ENCODE results near the gene RSF1.
"Not testable (repeated sequence)": the region's sequence is repeated elsewhere in the genome, so short reads cannot be mapped to it uniquely, and the experiment has no call there.

Gene RSF1, protein sequence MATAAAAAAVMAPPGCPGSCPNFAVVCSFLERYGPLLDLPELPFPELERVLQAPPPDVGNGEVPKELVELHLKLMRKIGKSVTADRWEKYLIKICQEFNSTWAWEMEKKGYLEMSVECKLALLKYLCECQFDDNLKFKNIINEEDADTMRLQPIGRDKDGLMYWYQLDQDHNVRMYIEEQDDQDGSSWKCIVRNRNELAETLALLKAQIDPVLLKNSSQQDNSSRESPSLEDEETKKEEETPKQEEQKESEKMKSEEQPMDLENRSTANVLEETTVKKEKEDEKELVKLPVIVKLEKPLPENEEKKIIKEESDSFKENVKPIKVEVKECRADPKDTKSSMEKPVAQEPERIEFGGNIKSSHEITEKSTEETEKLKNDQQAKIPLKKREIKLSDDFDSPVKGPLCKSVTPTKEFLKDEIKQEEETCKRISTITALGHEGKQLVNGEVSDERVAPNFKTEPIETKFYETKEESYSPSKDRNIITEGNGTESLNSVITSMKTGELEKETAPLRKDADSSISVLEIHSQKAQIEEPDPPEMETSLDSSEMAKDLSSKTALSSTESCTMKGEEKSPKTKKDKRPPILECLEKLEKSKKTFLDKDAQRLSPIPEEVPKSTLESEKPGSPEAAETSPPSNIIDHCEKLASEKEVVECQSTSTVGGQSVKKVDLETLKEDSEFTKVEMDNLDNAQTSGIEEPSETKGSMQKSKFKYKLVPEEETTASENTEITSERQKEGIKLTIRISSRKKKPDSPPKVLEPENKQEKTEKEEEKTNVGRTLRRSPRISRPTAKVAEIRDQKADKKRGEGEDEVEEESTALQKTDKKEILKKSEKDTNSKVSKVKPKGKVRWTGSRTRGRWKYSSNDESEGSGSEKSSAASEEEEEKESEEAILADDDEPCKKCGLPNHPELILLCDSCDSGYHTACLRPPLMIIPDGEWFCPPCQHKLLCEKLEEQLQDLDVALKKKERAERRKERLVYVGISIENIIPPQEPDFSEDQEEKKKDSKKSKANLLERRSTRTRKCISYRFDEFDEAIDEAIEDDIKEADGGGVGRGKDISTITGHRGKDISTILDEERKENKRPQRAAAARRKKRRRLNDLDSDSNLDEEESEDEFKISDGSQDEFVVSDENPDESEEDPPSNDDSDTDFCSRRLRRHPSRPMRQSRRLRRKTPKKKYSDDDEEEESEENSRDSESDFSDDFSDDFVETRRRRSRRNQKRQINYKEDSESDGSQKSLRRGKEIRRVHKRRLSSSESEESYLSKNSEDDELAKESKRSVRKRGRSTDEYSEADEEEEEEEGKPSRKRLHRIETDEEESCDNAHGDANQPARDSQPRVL (N-terminal part only)

DNA sequence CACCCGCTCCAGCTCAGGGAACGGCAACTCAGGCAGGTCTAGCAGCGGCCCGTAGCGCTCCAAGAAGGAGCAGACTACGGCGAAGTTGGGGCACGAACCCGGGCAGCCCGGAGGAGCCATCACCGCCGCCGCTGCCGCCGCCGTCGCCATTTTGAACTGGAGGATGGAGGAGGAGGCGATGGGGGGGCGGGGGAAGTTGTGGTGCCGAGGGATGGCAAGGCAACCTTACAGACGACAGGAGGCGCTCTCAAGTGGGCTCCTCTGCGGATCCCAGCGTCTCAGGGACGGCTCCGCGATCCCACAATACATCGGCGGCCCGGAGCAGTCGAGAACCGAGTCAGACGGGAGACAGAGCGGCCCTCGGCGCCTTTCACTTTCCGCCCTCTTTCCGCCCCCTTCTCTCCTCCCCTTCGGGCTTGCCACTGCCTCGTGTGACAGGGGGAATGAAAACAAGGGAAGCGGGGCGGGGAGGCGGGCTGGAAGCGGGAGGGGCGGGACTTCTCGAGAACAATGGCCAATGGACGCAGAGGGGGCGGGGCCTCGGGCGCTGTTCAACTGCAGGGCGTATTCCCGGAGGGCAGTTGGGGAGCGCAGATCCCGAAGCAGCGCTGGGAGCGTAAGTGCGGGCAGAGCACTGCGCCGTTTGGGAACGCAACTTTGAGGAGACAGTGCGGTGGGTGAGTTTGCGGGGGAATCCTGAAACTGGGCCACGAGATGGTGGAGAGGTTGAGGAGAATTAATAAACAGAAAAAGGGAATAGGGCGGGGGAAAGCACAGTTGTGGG lies at the start of gene RSF1, which contains the start of gene AAMDC:
TSS of gene RSF1 (minus strand) at position 158 of the 784 bp plus-strand sequence. CDS start at position 150, 8 bp downstream.
TSS of gene AAMDC (plus strand) at position 580 of the 784 bp plus-strand sequence. CDS start 21,353 bp downstream, outside the sequence.
- DNase-seq (peak; percentile 96 to 98), ATAC-seq (peak; percentile 95)
- no peaks in the 10 kb centered on the region for H3K27me3 Mint-ChIP-seq
- H3K4me1 Mint-ChIP-seq, result peaks cover 29% of the 10 kb centered on the region
- H3K9me3 Mint-ChIP-seq, result no peaks in the 10 kb centered on the region
- peak within 1 kb of the TSS; percentile 99 to 100 for H3K27ac Mint-ChIP-seq
- peak within 1 kb of the TSS; percentile 97 to 100 for H3K4me3 Mint-ChIP-seq

DNA sequence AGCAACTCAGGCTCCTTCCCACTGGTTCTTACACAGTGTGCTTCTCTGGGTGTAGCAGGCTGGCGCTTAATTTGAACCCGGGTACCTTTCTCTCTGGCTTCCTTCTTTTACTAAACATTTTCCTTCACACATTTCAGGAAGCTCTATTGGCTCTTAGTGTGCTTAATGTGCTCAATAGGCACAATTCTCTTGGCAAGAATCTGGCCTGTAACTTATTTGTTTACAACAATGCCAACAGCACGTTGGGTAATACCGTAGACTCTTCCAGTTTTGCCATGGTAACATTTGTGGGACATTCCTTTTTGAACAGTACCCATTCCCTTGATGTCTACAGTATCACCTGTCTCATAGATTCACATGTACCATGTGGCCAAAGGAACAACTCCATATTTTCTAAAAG lies 48.2 kb upstream of the RSF1 start:
- H3K4me1 Mint-ChIP-seq, result no peaks in the 10 kb centered on the region
- H3K4me3 Mint-ChIP-seq, result no peak overlapping the region
- ATAC-seq (no peak), DNase-seq (no peak)
- no peaks in the 10 kb centered on the region for H3K9me3 Mint-ChIP-seq
- H3K27ac Mint-ChIP-seq, result no peak overlapping the region
- no peaks in the 10 kb centered on the region for H3K27me3 Mint-ChIP-seq

DNA sequence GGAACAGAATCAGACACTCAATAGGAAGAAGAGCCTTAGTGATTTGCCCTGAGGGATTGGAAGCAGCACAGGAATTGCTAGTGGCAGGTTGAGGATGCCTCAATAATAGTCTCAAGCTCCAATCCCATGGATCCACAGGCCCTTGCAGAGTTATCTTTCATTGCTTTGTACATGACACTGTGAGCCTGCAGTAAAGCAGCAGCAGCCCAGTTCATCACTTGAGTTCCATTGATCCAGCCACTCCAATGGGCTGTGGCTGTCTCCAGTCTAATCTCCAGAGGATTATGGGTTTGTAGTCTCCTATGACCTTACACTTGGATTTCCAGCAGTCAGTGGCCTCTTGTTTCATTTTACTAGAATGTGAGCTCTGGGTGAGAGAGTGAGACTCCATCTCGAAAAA lies 45.8 kb upstream of the RSF1 start:
- ATAC-seq (no peak), DNase-seq (no peak)
- Mint-ChIP-seq H3K9me3 (no peaks in the 10 kb centered on the region), H3K27me3 (no peaks in the 10 kb centered on the region), H3K4me3 (no peak overlapping the region), H3K27ac (no peak overlapping the region), H3K4me1 (no peaks in the 10 kb centered on the region)

DNA sequence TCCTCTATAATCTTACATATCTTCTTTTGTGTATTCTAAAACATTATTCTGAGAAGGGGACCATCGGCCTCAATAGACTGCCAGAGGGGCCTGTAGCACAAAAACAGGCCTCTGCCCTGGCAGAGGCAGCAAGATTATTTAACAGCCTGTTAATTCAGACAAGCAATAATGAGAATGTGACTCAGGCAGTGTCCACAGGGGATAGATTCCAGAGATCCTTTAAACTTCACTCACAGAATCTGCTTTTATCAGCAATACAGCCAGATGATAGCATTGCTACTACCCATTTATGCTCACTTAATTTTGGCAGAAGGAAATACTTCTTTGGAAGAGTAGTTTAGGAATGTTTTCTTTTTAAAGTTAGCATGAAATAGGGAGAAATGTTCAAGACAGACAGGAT lies 45.3 kb upstream of the RSF1 start:
- no peaks in the 10 kb centered on the region for H3K9me3 Mint-ChIP-seq
- no peak for DNase-seq
- no peaks in the 10 kb centered on the region for H3K27me3 Mint-ChIP-seq
- no peaks in the 10 kb centered on the region for H3K4me1 Mint-ChIP-seq
- no peak overlapping the region for H3K27ac Mint-ChIP-seq
- no peak for ATAC-seq
- H3K4me3 Mint-ChIP-seq, result no peak overlapping the region

DNA sequence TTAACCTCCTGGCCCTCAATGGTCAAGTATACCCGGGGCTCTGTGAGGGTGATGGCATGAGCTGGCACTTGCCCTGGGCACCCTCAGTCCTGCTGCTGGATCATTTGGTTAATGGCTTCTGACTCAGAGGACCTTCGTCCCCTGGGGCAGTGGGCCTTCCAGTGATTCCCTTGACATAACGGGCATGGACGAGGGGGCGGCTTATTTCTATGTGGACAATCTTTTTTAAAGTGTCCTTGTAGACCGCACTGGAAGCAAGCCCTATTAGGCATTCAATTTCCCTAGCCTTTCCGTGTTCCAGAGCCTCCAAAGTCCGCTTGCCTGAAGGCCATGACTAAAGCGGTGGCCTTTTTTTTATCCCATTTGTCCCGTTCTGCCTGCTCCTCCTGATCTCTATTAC lies 40.9 kb upstream of the RSF1 start:
- not testable (repeated sequence) for H3K4me3 Mint-ChIP-seq, ATAC-seq, DNase-seq, H3K27ac Mint-ChIP-seq, H3K27me3 Mint-ChIP-seq, H3K9me3 Mint-ChIP-seq, H3K4me1 Mint-ChIP-seq

DNA sequence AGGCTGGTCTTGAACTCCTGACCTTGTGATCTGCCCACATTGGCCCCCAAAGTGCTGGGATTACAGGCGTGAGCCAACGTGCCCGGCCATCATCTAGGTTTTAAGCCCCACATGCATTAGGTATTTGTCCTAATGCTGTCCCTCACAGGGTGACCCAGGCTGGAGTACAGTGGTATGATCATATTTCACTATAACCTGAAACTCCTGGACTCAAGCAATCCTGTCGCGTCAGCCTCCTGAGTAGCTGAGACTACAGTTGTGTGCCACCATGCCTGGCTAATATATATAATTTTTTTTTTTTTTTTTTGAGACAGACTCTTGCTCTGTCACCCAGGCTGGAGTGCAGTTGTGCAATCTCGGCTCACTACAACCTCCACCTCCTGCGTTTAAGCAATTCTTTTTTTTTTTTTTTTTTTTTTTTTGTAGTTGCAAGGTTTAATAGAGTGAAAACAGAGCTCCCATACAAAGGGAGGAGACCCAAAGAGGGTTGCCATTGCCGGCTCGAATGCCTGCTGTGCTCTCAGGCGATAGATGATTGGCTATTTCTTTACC lies 37.5 kb upstream of the RSF1 start:
- not testable (repeated sequence) for DNase-seq, H3K27ac Mint-ChIP-seq, ATAC-seq, H3K27me3 Mint-ChIP-seq, H3K4me3 Mint-ChIP-seq, H3K4me1 Mint-ChIP-seq
- H3K9me3 Mint-ChIP-seq, result peaks cover 5 to 27% of the 10 kb centered on the region in 2 donors

DNA sequence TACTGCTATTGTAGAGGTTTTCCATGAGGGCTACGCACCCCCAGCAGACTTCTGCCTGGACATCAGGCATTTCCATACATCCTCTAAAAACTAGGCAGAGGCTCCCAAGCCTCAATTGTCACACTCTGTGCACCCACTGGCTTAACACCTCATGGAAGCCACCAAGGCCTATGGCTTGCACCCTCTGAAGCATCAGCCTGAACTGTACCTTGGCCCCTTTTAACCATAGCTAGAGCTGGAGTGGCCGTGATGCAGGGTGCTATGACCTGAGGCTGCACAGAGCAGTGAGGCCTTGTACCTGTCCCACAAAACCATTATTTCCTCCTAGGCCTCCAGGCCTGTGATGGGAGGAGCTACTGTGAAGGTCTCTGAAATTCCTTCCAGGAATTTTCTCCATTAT lies 34.3 kb upstream of the RSF1 start:
- H3K27me3 Mint-ChIP-seq, result no peaks in the 10 kb centered on the region
- no peak for ATAC-seq
- DNase-seq, result no peak
- no peaks in the 10 kb centered on the region for H3K4me1 Mint-ChIP-seq
- no peak overlapping the region for H3K27ac Mint-ChIP-seq
- H3K9me3 Mint-ChIP-seq, result peaks cover 5 to 27% of the 10 kb centered on the region in 2 donors
- H3K4me3 Mint-ChIP-seq, result no peak overlapping the region

DNA sequence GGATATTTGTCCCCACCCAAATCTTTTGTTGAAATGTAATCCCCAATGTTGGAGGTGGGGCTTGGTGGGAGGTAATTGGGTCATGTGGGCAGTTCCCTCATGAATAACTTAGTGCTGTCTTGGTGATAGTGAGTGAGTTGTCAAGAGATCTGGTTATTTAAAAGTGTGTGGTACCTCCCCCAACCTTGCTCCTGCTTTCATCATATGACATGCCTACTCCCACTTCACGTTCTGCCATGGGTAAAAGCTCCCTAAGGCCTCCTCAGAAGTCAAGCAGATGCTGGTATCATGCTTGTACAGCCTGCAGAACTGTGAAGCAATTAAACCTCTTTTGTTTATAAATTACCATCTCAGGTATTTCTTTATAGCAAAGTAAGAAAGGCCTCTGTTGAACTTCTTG lies 31.0 kb upstream of the RSF1 start:
- H3K27me3 Mint-ChIP-seq, result no peaks in the 10 kb centered on the region
- no peak overlapping the region for H3K27ac Mint-ChIP-seq
- no peak for DNase-seq
- H3K4me3 Mint-ChIP-seq, result no peak overlapping the region
- ATAC-seq, result no peak
- no peaks in the 10 kb centered on the region for H3K4me1 Mint-ChIP-seq
- peaks cover 5 to 26% of the 10 kb centered on the region in 2 donors for H3K9me3 Mint-ChIP-seq

DNA sequence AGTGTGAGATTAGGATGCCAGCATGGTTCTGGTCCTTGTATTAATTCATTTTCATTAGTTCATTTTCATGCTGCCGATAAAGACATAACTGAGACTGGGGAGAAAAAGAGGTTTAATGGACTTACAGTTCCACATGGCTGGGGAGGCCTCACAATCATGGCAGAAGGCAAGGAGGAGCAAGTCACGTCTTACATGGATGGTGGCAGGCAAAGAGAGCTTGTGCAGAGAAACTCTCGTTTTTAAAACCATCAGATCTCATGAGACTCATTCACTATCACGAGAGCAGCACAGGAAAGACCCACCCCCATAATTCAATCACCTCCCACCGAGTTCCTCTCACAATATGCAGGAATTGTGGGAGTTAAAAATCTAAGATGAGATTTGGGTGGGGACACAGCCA lies 23.2 kb upstream of the RSF1 start:
- peaks cover 18 to 29% of the 10 kb centered on the region in 2 donors for H3K9me3 Mint-ChIP-seq
- H3K4me3 Mint-ChIP-seq, DNase-seq, H3K27me3 Mint-ChIP-seq, ATAC-seq, H3K4me1 Mint-ChIP-seq: not testable (repeated sequence)
- H3K27ac Mint-ChIP-seq, result peak overlapping the region in 1 of 2 donors; percentile 41

DNA sequence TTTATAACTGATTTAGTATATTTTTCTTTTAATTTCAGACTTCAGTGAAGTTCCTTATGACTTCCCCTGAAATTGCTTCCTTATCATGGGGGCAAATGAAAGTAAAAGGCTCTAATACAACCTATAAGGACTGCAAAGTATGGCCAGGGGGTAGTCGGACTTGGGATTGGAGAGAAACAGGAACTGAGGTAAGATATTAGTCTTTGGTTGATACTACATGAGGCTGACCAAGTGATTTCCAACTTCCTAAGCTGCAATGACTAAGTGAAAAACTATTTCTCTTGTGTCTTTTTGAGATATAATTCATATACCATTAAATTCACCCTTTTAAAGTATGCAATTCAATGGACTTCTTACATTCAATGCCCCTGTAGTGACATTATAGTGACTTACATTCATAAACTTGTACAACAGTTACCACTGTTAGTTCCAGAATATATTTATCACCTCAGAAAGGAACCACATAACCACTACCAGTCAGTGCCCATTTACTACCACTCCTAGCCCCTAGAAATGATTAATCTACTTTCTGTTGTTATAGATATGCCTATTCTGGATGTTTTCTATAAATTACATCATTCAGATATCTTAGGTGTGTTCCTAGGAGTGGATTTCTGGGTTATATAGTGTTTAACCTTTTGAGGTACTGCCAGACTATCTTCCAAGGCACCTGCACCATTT lies 22.1 kb upstream of the RSF1 start:
- H3K27ac Mint-ChIP-seq, result no peak overlapping the region
- no peak overlapping the region for H3K4me3 Mint-ChIP-seq
- DNase-seq (no peak), ATAC-seq (peak; percentile 75)
- no peaks in the 10 kb centered on the region for H3K4me1 Mint-ChIP-seq
- H3K9me3 Mint-ChIP-seq, result peaks cover 18 to 29% of the 10 kb centered on the region in 2 donors
- no peaks in the 10 kb centered on the region for H3K27me3 Mint-ChIP-seq

DNA sequence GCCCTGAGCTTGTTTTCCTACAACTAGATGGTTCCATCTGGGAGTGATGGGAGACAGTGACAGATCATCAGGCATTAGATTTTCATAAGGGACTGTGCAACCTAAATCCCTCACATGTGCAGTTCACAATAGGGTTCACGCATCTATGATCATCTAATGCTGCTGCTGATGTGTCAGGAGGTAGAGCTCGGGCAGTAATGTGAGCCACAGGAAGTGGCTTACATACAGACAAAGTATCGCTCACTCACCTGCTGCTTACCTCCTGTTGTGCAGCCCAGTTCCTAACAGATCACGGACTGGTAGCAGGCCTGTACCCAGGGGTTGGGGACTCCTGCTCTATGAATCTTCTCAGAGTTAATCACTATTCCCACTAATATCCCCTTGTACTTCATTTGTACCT lies 12.8 kb upstream of the RSF1 start:
- no peak overlapping the region for H3K4me3 Mint-ChIP-seq
- DNase-seq, result no peak
- no peaks in the 10 kb centered on the region for H3K9me3 Mint-ChIP-seq
- no peak for ATAC-seq
- H3K4me1 Mint-ChIP-seq, result no peaks in the 10 kb centered on the region
- no peaks in the 10 kb centered on the region for H3K27me3 Mint-ChIP-seq
- no peak overlapping the region for H3K27ac Mint-ChIP-seq

DNA sequence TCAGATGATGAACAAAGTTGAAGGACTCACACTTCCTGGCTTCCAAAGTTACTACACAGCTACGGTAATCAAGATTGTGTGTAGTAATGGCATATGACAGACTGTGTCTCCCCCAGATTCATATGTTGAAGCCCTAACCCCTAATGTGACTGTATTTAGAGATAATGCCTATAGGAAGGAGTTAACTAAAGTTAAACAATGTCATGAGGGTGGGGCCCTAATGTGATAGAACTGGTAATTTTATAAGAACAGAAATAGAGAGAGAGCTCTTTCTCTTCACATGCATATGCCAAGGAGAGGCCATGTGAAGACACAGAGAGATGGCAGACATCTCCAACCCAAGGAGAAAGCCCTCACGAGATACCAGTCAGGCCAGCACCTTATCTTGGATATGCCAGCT lies 8.4 kb upstream of the RSF1 start:
- no peaks in the 10 kb centered on the region for H3K27me3 Mint-ChIP-seq
- H3K4me3 Mint-ChIP-seq, result no peak overlapping the region
- H3K27ac Mint-ChIP-seq, result no peak overlapping the region
- DNase-seq (no peak), ATAC-seq (no peak)
- H3K4me1 Mint-ChIP-seq, result no peaks in the 10 kb centered on the region
- H3K9me3 Mint-ChIP-seq, result no peaks in the 10 kb centered on the region

DNA sequence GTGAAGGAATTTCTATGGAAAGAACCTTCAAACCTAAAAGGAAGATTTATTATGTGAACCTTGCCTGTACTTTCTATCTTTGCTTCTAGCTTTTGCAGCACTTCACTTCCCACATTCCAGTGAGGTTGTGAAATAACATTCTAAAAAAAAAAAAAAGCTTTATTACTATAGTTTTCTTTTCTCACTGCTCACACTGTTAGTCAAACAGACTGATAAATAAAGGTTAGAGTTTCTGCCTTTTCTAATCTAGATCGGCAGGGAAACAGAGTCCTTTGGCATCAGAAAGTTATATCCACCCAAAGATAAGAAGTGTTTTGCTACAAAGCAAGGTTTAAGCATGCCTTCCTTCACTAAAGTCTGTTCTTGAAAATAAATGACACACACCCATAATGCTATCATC lies 3.3 kb upstream of the RSF1 start:
- Mint-ChIP-seq H3K9me3 (no peaks in the 10 kb centered on the region), H3K4me1 (peaks cover 10% of the 10 kb centered on the region), H3K27ac (no peak overlapping the region), H3K27me3 (no peaks in the 10 kb centered on the region), H3K4me3 (no peak overlapping the region)
- no peak for ATAC-seq
- no peak for DNase-seq

DNA sequence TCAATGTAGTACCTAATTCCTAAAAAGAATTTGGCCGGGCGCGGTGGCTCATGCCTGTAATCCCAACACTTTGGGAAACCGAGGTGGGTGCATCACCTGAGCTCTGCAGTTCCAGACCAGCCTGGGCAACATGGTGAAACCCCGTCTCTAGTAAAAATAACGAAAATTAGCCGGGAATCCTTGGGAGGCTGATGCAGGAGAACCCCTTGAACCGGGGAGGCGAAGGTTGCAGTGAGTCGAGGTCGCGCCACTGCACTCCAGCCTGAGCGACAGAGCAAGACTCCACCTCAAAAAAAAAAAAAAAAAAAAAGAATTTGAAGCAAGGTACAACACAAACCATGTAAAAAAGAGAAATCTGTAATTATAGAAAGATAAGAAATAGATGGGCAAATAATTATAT lies 1.6 kb upstream of the RSF1 start:
- peaks cover 18% of the 10 kb centered on the region for H3K4me1 Mint-ChIP-seq
- ATAC-seq, H3K27ac Mint-ChIP-seq, H3K27me3 Mint-ChIP-seq, H3K4me3 Mint-ChIP-seq, H3K9me3 Mint-ChIP-seq, DNase-seq: not testable (repeated sequence)
